Activated CD8-positive, alpha-beta memory T cell treated with anti-CD3 and anti-CD28 coated beads, Interleukin-2, amount 50 U/mL, for 1 hour (primary cell): Measurements from ENCODE around the gene LRRFIP1.
"Not testable (repeated sequence)": the region's sequence is repeated elsewhere in the genome, so short reads cannot be mapped to it uniquely, and the experiment has no call there.

ENCODE experiments used
- DNase-seq: peaks from one replicate; pipeline ENCODE4 v3.0.0-alpha.2; 2020; ENCODE audit errors: extremely low read depth

Gene LRRFIP1, protein sequence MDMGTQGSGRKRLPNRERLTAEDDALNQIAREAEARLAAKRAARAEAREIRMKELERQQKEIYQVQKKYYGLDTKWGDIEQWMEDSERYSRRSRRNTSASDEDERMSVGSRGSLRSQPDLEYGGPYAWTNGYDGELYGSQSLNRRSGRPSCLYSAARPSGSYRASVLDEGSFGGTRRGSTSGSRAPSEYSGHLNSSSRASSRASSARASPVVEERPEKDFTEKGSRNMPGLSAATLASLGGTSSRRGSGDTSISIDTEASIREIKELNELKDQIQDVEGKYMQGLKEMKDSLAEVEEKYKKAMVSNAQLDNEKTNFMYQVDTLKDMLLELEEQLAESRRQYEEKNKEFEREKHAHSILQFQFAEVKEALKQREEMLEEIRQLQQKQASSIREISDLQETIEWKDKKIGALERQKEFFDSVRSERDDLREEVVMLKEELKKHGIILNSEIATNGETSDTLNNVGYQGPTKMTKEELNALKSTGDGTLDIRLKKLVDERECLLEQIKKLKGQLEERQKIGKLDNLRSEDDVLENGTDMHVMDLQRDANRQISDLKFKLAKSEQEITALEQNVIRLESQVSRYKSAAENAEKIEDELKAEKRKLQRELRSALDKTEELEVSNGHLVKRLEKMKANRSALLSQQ

DNA sequence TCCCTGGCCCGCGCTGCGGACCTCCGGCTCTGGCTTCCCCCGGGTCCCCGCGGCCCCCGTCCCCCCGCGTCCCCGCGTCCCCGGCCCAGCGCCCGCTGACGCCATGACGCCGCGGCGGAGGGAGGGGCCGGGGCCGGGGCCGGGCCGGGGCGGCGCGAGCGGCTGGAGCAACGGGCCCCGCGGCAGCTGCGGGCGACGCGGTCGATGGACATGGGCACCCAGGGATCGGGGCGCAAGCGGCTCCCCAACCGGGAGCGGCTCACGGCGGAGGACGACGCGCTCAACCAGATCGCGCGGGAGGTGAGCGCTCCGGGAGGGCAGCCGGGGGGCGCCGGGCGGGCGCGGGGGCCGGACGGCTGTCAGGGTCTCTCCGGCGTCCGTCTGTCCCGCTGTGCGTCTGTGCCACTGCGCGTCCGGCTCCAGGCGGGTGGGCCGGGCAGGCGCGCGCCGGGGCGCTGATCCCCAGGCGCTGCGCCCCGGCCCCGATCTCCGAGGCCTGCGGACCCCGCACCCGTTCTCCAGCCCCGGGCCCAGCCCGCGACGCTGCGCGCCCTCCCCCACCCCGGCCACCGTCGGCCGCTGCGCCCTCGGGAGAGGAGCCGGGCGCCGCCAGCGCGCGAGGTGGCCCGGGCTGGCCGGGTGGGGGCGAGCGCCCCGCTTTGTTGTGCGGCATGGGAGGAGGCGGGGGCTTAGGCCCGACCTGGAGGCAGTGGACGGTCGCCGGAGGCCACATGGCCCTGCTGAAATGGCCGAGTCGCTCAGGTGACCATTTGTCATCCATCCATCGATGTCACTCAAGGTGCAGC lies at the start of gene LRRFIP1:
Gene LRRFIP1, plus strand, starts transcription at position 147 of the 806 bp plus-strand sequence. Its CDS starts 58 bp downstream, at position 205.
- no peak for DNase-seq

DNA sequence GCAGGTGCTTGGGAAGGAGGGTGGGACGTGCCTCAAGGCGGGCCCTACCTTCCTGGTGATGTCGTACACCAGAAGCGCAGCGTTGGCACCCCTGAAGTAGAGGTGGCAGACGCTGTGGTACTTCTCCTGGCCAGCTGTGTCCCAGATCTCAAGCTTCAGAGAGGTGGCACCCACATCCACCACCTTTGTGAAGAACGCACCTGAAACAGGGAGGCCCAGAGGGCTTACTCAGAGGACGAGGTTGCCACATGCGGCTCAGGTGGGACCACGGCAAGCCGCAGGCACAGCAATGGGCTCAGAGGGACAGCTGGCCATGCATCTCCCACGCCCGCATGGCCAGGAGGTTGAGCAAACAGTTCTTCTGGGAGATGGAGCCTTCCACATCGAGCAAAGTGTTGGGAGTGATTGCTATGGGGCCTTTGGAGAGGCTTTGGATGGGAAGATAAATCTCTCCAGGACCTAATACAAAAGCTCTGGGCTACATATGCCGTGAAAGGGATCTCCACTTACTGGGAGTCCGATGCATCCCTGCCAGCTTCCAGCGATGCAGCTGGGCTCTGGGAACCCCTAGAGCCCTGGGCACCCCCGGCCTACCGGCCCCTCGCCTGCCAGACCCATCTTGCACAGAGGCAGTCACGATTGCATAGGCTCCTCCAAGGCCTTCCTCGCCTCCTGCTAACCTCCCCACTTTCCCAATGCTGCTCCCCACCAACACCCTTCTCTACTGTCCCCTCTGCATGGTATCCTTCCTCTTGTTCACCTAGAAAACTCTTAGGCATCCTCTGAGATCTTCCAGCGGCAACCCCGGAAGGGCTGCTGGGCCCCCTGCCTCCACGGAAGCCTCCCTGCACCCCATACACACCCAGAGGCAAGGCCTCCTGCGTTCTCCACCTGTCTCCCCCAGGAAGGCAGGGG lies 49.2 kb upstream of the LRRFIP1 start:
- no peak for DNase-seq

DNA sequence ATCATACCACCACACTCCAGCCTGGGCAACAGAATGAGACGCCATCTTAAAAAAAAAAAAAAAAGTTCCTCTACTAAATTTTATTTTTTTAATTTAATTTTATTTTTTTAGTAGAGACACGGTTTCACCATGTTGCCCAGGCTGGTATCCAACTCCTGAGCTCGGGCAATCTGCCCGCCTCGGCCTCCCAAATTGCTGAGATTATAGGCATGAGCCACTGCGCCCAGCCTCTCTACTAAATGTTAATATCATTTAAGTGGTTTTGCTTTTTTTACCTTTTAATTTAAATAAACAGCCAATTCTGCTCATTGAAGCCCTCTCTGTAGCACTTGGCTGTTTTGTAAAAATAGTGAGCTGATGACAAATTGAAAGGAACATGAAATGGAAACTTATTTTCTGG lies 46.1 kb upstream of the LRRFIP1 start:
- DNase-seq, result no peak

DNA sequence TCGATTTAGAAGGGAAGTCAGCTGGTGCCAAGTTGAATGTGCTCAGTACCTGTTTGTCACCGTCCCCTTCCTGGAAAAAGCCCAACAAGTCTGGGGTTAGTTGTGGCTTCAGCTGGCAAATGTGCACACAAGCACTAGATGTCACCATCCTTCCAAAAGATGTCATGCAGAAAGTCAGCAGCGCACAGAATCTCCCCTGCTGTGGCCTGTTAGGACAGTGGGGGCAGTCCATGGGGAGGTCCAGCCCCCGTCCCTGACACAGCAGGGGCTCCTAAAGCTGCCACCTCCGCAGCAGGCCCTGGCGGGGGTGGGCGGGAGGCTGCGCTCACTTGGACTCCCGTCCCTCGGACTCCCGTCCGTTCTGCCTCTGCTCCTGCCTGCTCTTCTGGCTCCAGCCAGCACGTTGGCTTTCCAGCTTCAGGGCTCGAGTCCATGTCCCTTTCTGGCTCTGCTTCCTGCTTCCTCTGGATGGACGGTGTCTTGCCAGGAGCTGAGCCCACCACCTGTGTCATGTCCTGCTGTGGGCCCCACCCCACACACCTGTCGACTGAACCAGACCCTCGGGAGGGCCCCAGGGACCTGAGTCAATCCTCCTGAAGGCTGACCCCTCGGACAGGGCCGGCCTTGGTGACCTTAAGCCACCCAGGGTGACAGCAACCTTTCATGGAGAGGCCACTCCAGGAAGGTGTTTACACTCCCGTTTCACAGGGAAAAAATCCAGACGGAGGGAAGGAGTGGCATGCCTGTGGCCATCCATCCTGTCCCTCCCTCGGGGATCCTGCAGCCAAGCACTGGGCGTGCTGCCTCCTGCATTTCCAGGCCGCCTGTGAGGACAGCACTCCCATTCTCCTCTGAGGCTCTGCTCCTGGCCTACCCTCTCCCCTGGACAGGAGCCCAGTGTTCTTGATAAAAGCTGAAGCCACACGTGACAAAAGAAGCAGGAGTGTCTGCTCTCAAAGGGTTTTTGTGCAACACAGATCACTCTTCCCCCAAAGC lies 45.3 kb upstream of the LRRFIP1 start:
- peak; percentile 29 for DNase-seq

DNA sequence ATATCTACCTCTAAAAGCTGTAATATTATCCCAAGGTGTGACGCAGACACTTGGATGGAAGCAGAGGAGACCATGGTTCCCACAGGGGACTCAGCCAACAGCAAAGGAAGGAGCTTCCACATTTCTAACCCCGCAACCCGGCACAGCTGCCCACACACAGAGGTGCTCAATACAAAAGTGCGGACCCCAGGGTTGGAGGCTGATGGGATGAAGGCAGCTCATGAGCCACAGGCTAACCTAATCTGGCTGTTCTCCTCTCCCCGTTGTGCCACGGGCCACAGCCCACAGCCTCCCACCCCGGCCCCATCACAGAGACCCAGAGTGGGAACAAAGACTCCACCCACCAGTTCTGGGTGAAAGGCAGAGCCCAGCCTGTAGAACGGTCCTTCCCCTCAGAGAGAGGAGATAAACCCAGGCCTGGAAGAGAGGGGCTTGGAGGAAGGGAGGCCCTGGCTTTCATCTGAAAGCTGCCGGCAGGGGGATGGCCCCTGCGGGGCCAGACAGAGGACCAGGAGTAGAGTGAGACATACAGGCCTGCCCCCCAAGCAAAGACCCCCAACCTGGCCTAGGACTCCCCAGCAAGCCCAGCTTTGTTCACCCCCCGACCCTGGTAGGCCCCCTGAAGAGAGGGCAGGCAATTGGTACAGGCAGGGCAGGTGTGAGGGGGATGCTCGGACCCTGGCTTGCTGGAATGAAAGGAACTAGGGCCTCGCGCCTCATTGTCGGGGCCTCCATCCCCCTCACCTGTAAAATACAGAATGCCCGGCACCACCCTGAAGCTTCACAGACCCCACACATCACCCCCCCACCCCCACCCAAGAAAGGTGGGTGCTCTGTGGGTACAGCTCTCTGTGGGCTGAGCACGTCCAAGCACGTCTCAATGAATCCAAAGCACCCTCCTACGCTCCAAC lies 43.7 kb upstream of the LRRFIP1 start:
- no peak for DNase-seq

DNA sequence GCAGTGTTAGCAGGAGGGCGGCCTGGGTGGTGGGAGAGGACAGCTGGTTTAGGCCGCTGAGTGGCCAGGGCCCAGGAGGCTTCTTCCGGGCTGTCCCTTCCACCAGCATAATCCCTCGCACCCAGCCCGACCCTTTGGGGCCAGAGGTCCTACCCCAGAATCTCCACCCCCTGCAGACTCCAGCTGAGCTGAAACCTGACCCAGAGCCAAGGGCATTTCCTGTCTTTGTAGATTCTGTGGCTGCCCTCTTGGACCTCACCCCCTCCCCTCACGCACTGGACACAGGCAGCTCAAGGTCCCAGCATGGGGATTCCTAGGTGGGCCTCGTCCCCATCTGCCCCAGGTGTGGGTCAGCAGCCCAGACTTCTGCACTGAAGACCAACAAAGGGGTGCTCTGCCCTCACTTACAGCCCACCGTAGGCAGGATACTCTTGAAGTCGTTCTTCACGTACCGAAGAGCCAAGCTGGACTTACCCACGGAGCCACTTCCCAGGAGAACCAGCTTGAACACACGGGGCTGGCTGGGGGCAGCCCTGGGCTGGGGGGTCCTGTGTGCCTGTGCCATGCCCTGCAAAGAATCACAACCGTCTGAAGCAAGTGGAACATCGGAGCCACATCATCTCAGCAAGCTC lies 41.7 kb upstream of the LRRFIP1 start:
- no peak for DNase-seq

DNA sequence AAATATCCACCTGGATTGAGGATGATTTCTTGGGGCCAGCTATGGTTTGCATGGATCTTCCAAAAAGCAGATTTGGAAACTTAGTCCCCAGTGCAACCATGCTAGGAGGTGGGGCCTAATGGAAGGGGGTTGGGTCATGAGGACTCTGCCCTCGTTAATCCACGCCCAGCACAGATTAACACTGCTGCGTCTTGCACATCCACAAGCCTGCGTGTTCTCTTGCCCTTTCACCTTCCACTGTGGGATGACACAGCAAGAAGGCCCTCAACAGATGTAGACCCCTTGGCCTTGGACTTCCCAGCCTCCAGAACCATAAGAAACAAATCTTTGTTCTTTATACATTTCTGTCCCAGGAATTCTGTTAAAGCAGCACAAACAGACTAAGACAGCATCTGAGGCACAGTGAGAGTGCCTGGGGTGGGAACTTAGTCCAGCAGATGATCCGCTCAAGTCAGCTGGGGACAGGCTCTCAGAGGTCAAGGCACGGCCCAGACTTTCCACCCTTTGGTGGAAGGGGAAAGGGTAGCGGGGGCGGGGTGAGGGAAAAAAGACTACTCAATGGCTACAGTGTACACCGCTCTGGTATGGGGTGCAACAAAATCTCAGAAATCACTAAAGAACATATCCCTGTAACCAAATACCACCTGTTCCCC lies 39.2 kb upstream of the LRRFIP1 start:
- no peak for DNase-seq

DNA sequence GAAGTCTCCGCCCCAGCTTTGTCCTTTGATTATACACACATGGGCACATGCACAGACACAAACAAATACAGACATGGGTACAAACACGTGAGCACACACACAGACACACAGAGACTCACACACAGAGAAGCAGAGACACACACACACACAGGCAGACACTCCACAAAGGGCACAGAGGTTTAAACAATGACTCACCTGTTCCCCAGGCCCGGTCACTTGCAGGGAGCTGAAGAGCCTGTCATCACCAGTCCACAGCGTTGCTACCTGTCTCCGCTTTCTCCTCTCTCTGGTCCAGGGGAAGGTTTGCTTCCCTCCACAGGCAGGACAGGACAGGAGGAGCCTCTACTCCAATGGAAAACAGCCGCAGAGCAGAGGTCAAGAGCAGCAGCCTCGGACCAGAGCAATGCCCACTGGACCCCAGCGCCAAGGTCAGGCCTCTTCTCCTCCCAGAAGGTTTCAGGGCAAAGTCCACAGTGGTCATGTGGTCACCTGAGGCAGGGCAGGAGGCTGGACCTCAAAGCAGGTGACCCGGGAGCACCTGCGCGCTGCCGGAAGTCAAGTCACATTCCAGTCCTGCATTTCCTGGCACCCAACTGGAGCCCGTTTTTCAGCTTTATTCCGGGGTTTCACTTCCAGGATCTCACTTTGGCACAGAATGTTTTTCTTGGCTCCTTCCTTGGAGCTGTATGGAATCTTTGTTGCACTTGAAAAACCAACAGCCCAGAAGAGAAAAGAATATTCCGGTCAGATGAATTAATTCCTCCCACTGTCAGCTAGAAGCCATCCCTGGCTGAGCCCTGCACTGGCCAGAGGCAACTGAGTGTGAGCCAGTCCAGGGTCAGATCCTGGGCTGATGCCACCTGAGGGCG lies 36.9 kb upstream of the LRRFIP1 start, which contains the start of gene RAB17:
Gene RAB17, minus strand, starts transcription at position 463 of the 869 bp plus-strand sequence. CDS start 4,580 bp downstream, outside the sequence.
- DNase-seq, result no peak

DNA sequence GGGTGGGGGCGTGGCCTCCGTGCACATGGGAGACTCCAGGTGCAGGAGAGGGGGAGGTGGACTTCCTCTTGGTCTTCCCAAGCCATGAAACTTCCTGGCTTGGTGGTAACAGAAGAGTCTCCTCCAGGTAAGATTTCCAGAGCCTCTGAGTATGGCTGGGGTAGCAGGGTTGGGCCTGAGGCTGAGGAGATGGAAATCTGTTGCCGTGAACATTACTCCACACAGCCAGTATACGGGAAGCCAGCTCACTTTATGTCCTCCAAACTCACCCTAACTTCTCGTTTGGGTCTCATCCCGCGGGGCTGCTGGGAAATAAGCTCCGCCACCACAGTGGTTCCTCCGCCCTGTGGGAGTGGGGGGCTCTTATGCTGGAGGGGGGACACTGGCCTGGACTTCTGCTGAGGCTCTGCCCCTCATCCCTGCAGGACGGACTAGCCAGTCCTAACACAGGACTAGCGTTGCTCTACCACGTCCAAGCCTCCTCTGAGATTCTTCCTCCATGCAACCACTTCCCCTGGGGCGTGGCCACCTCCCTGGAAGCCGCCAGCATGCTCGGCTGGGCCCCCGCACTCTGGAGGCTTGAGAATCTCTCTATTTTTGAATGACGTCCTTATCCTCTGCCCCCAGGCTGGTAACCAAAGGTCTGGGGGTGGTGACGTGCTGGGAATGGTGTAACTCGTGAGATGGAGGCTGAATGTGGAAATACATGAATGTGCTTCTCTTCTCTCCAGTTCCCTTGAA lies 36.1 kb upstream of the LRRFIP1 start:
- no peak for DNase-seq

DNA sequence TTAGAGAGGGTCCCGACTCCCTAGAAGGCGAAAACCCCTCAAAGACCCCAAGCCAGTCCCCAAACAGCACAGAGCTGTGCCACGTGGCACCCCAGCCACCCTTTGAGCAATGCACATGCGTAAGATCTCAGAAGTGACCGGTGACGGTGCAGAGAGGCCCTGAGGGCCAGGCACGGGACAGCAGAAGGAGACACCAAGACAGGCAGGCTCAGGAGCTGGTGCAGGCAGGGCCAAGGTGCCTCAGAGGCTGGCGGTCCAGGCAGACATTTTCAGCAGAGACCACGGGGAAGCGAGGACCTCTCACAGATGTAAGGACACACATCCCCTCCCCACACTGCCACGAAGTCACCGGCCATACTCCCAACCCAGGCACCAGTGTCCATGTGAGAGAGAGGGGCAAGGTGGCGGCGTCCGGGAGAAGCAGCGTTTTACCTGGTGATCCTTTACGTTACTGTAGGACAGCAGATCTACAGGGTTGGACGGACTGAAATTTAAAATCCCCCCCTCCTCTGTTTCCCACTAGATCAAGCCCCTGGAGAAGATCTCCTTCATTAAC lies 34.9 kb upstream of the LRRFIP1 start:
- no peak for DNase-seq

DNA sequence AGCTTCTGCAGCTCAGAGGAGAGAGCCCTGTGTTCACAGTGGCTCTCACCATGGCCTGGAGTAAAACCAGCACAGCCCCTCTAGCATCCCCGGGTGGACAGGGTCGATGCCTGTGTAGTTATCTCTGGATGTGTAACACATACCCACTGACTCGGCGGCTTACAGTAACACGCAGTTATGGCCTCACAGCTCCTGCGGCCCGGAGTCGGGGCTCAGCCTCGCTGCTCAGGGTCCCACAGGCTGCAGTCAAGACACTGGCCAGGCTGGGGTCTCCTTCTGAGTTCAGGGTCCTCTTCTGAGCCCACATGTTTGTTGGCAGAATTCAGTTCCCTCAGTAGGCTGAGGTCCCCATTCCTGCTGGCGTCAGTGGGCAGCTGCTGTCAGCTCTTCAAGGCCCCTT lies 34.4 kb upstream of the LRRFIP1 start:
- no peak for DNase-seq

DNA sequence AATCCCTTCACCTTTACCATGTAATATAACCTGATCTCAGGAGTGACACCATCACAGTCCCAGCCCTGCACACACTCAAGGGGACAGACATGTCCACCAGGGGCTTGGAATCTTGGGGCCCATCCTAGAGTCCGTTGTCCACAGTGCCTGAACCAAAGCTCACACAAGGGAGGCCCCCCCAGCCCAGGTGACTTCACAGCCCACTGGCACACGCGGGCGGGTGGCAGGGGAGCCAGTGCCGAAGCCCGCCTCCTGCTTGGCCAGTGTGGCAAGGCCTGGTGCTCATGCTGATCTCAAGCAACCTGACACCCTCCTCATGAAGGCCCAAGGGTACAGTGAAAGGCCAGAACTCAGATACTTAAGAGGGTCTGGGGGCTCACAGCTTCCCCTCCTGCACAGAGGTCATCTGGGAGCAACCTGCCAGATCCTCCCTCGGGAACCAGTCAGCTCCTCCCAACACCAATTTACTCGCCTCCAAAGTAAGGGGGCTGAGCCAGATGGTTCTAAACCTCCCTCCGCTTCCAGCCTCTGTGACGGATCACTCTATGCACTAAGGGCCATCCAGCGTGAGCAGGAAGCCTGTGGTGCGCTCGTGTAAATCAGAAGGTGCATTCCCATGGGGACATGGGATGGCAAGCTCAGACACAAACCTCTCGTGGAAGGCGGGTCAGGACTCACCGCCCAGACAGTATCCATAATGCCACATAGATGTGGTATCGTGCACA lies 33.6 kb upstream of the LRRFIP1 start:
- no peak for DNase-seq

DNA sequence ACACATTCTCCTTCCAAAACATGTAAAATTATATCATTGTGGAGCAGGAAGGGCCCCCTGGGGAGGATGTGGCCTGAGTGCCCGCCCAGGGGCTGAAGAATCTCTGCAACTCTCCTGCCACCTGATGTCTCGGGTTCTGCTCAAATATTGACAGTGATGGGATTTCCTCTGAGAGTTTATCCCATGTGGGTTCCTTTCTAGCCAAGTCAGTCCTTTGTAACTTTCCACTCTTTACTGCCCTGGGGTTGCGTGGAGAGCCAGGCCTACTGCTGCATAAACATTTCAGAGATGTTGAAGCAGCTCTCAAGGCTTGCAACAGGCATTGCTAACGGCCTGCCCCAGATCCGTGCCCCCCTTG lies 32.9 kb upstream of the LRRFIP1 start:
- no peak for DNase-seq

DNA sequence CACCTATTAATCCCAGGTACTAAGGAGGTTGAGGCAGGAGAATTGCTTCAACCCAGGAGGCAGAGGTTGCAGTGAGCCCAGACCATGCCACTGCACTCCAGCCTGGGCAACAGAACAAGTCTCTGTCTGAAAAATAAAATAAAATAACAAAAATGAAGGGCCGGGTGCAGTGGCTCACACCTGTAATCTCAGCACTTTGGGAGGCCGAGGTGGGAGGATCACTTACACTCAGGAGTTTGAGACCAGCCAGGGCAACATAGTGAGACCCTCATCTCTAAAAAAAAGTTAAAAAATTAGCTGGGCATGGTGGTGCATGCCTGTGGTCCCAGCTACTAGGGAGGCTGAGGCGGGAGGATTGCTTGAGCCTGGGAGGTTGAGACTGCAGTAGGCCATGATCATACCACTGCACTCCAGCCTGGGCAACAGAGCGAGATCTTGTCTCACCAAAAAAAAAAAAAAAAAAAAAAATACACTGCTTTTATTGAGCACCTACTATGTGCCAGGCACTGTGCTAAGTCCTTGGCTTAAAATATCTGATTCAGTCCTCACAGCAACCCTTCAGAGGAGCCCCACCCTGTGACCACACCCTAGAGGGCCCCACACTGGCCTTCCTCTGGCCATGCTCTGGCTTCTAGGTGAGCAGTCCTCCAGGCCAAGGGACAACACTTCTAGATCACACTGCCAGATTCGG lies 31.4 kb upstream of the LRRFIP1 start:
- DNase-seq, result not testable (repeated sequence)
